Neural cell (in vitro differentiated cells): Measurements from ENCODE around the gene KDM2A.

Experiments used
- CTCF ChIP-seq: fragments of 450-650 bp; IDR thresholded peaks from 2 replicates; pipeline ENCODE4 v1.5.1; 2014; ENCODE audit warnings: antibody characterized with exemption, mild to moderate bottlenecking, moderate library complexity; ENCODE audit not compliant: poor library complexity, severe bottlenecking
- EP300 ChIP-seq: fragments of 450-650 bp; conservative IDR thresholded peaks from 2 replicates; pipeline ENCODE4 v1.6.1; 2014; ENCODE audit warnings: antibody characterized with exemption, mild to moderate bottlenecking, moderate library complexity; ENCODE audit not compliant: poor library complexity, severe bottlenecking
- EZH2 ChIP-seq: fragments of 200-600, 300-800 bp; shearing (Covaris generic), sonication (generic); IDR thresholded peaks from 2 replicates; pipeline ENCODE4 v1.6.1; 2014; ENCODE audit warnings: antibody characterized with exemption, low read length, borderline replicate concordance, mild to moderate bottlenecking; ENCODE audit not compliant: insufficient read depth, poor library complexity, severe bottlenecking
- POLR2AphosphoS5 ChIP-seq: IDR thresholded peaks from 2 replicates; pipeline ENCODE4 v1.6.1; 2012
- RAD21 ChIP-seq: fragments of 450-650 bp; conservative IDR thresholded peaks from 2 replicates; pipeline ENCODE4 v1.6.1; 2014; ENCODE audit warnings: antibody characterized with exemption, mild to moderate bottlenecking, moderate library complexity
- SMC3 ChIP-seq: fragments of 450-650 bp; conservative IDR thresholded peaks from 2 replicates; pipeline ENCODE4 v1.6.1; 2014; ENCODE audit warnings: antibody characterized with exemption, mild to moderate bottlenecking, moderate library complexity; ENCODE audit not compliant: poor library complexity
- TAF1 ChIP-seq: IDR thresholded peaks from 2 replicates; pipeline ENCODE4 v1.6.1; 2012; ENCODE audit warnings: low read depth
- TF ChIP-seq, protein P1 (sequence below): IDR thresholded peaks from 2 replicates; pipeline ENCODE4 v1.6.1; 2012; ENCODE audit warnings: borderline replicate concordance

DNA sequence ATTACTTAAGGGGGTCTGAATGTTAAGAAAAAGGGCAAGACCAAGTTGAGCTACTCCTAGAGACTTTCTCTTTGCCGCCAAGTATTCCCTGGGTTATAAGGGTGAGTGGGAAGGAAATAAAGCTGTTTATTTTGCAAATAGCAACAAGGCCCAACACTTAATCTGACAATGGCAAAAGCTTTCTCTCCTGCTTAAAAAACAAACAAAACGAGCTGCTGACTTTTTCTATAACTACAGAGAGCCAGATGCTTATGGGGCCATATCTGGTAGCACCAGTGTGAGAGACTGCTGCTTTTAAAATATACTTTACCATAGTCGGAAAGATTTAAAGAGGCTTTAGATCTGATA lies 2.3 kb upstream of the KDM2A start:
- no peak for TF ChIP-seq CTCF
- TF ChIP-seq POLR2AphosphoS5 = no peak
- no peak for TF ChIP-seq TAF1
- TF ChIP-seq, protein P1, sequence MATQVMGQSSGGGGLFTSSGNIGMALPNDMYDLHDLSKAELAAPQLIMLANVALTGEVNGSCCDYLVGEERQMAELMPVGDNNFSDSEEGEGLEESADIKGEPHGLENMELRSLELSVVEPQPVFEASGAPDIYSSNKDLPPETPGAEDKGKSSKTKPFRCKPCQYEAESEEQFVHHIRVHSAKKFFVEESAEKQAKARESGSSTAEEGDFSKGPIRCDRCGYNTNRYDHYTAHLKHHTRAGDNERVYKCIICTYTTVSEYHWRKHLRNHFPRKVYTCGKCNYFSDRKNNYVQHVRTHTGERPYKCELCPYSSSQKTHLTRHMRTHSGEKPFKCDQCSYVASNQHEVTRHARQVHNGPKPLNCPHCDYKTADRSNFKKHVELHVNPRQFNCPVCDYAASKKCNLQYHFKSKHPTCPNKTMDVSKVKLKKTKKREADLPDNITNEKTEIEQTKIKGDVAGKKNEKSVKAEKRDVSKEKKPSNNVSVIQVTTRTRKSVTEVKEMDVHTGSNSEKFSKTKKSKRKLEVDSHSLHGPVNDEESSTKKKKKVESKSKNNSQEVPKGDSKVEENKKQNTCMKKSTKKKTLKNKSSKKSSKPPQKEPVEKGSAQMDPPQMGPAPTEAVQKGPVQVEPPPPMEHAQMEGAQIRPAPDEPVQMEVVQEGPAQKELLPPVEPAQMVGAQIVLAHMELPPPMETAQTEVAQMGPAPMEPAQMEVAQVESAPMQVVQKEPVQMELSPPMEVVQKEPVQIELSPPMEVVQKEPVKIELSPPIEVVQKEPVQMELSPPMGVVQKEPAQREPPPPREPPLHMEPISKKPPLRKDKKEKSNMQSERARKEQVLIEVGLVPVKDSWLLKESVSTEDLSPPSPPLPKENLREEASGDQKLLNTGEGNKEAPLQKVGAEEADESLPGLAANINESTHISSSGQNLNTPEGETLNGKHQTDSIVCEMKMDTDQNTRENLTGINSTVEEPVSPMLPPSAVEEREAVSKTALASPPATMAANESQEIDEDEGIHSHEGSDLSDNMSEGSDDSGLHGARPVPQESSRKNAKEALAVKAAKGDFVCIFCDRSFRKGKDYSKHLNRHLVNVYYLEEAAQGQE = no peak
- TF ChIP-seq EZH2 = no peak
- no peak for TF ChIP-seq RAD21
- TF ChIP-seq EP300 = no peak
- TF ChIP-seq SMC3 = no peak
